Measurements from ENCODE around the gene CDH13.

Gene CDH13

GRCh38 chr16:82965808-82966207 lies 339.0 kb downstream of the CDH13 start:
- H3K4me2 ChIP-seq (ENCODE audit: low read length): no peak overlapping the region
- no peaks in the 10 kb centered on the region for H3K79me1 ChIP-seq (ENCODE audit: low read length)
- H4K12ac ChIP-seq (ENCODE audit: low read depth, low read length): no peak overlapping the region
- H2BK5ac ChIP-seq (ENCODE audit: low read depth, low read length, poor library complexity): no peak overlapping the region
- no peak overlapping the region for H4K8ac ChIP-seq (ENCODE audit: low read depth, low read length)
- no peak overlapping the region for H3K4ac ChIP-seq (ENCODE audit: low read depth, low read length)
- H2BK12ac ChIP-seq (ENCODE audit: low read length): no peak overlapping the region
- no peaks in the 10 kb centered on the region for H3K4me1 ChIP-seq (ENCODE audit: control insufficient read depth in 1 of 2, insufficient read depth in 2 of 2, low read length in 2 of 2)
- no peak overlapping the region for H3K14ac ChIP-seq (ENCODE audit: low read length)
- H2AFZ ChIP-seq (ENCODE audit: insufficient read depth, low read length, poor library complexity): no peak overlapping the region
- no peak for DNase-seq
- H3K4me3 ChIP-seq (ENCODE audit: low read depth, low read length): no peak overlapping the region
- WGBS (ENCODE audit: extremely low coverage, insufficient coverage, insufficient read length): no CpG with 5 or more reads among the region's 5 CpGs
- no peak overlapping the region for H2AK5ac ChIP-seq (ENCODE audit: low read length)
- H3K27me3 ChIP-seq (ENCODE audit: insufficient read depth, low read length): no peaks in the 10 kb centered on the region
- H3K27ac ChIP-seq (ENCODE audit: low read depth, low read length): no peak overlapping the region
- H3K36me3 ChIP-seq (ENCODE audit: control insufficient read depth in 1 of 2, insufficient read depth in 2 of 2, low read length in 2 of 2): no peaks in the 10 kb centered on the region
- no peak overlapping the region for H3K18ac ChIP-seq (ENCODE audit: low read length)
- H4K91ac ChIP-seq (ENCODE audit: low read depth, low read length): no peak overlapping the region
- no peaks in the 10 kb centered on the region for H3K9me3 ChIP-seq (ENCODE audit: insufficient read depth, low read depth, low read length)
- H2BK120ac ChIP-seq (ENCODE audit: insufficient read depth, low read length, poor library complexity): no peak overlapping the region
- no peak overlapping the region for H3K9ac ChIP-seq (ENCODE audit: low read length)
- no peaks in the 10 kb centered on the region for H3K79me2 ChIP-seq (ENCODE audit: control insufficient read depth, insufficient read depth, low read length, poor library complexity)
- no peak overlapping the region for H3K23ac ChIP-seq (ENCODE audit: low read length)

- no peak overlapping the region for H3K23ac ChIP-seq (ENCODE audit: low read length)
- no peak overlapping the region for H3K4me2 ChIP-seq (ENCODE audit: low read length)
- DNase-seq: no peak
- H3K18ac ChIP-seq (ENCODE audit: low read length): no peak overlapping the region
- no peak overlapping the region for H3K14ac ChIP-seq (ENCODE audit: low read length)
- no peaks in the 10 kb centered on the region for H3K79me1 ChIP-seq (ENCODE audit: low read length)
- no peaks in the 10 kb centered on the region for H3K36me3 ChIP-seq (ENCODE audit: control insufficient read depth in 1 of 2, insufficient read depth in 2 of 2, low read length in 2 of 2)
- no peaks in the 10 kb centered on the region for H3K4me1 ChIP-seq (ENCODE audit: control insufficient read depth in 1 of 2, insufficient read depth in 2 of 2, low read length in 2 of 2)
- H3K27ac ChIP-seq (ENCODE audit: low read depth, low read length): no peak overlapping the region
- no peak overlapping the region for H2AFZ ChIP-seq (ENCODE audit: insufficient read depth, low read length, poor library complexity)
- H3K27me3 ChIP-seq (ENCODE audit: insufficient read depth, low read length): no peaks in the 10 kb centered on the region
- no peak overlapping the region for H2BK12ac ChIP-seq (ENCODE audit: low read length)
- no peak overlapping the region for H2AK5ac ChIP-seq (ENCODE audit: low read length)
- no CpG with 5 or more reads among the region's 7 CpGs for WGBS (ENCODE audit: extremely low coverage, insufficient coverage, insufficient read length)
- H3K4ac ChIP-seq (ENCODE audit: low read depth, low read length): no peak overlapping the region
- no peak overlapping the region for H2BK5ac ChIP-seq (ENCODE audit: low read depth, low read length, poor library complexity)
- no peak overlapping the region for H4K12ac ChIP-seq (ENCODE audit: low read depth, low read length)
- no peak overlapping the region for H3K9ac ChIP-seq (ENCODE audit: low read length)
- no peak overlapping the region for H4K91ac ChIP-seq (ENCODE audit: low read depth, low read length)
- H3K4me3 ChIP-seq (ENCODE audit: low read depth, low read length): no peak overlapping the region
- no peak overlapping the region for H2BK120ac ChIP-seq (ENCODE audit: insufficient read depth, low read length, poor library complexity)
- no peaks in the 10 kb centered on the region for H3K79me2 ChIP-seq (ENCODE audit: control insufficient read depth, insufficient read depth, low read length, poor library complexity)
- H4K8ac ChIP-seq (ENCODE audit: low read depth, low read length): no peak overlapping the region
- H3K9me3 ChIP-seq (ENCODE audit: insufficient read depth, low read depth, low read length): no peaks in the 10 kb centered on the region
These were observed 340.7 kb downstream of the CDH13 start for GRCh38 chr16:82967424-82967823.

GRCh38 chr16:82971126-82971525 lies 344.4 kb downstream of the CDH13 start:
- Histone ChIP-seq H3K23ac (ENCODE audit: low read length) (no peak overlapping the region), H3K4me2 (ENCODE audit: low read length) (no peak overlapping the region), H3K18ac (ENCODE audit: low read length) (no peak overlapping the region), H2AFZ (ENCODE audit: insufficient read depth, low read length, poor library complexity) (no peak overlapping the region), H3K4me1 (ENCODE audit: control insufficient read depth in 1 of 2, insufficient read depth in 2 of 2, low read length in 2 of 2) (no peaks in the 10 kb centered on the region), H3K79me2 (ENCODE audit: control insufficient read depth, insufficient read depth, low read length, poor library complexity) (no peaks in the 10 kb centered on the region), H3K14ac (ENCODE audit: low read length) (no peak overlapping the region), H3K9ac (ENCODE audit: low read length) (no peak overlapping the region), H3K4me3 (ENCODE audit: low read depth, low read length) (no peak overlapping the region), H3K9me3 (ENCODE audit: insufficient read depth, low read depth, low read length) (peaks cover 2% of the 10 kb centered on the region), H4K8ac (ENCODE audit: low read depth, low read length) (no peak overlapping the region), H2AK5ac (ENCODE audit: low read length) (no peak overlapping the region), H4K91ac (ENCODE audit: low read depth, low read length) (no peak overlapping the region), H2BK5ac (ENCODE audit: low read depth, low read length, poor library complexity) (no peak overlapping the region), H3K36me3 (ENCODE audit: control insufficient read depth in 1 of 2, insufficient read depth in 2 of 2, low read length in 2 of 2) (no peaks in the 10 kb centered on the region), H2BK12ac (ENCODE audit: low read length) (no peak overlapping the region), H3K27ac (ENCODE audit: low read depth, low read length) (no peak overlapping the region), H3K4ac (ENCODE audit: low read depth, low read length) (no peak overlapping the region), H2BK120ac (ENCODE audit: insufficient read depth, low read length, poor library complexity) (no peak overlapping the region), H4K12ac (ENCODE audit: low read depth, low read length) (no peak overlapping the region), H3K79me1 (ENCODE audit: low read length) (no peaks in the 10 kb centered on the region), H3K27me3 (ENCODE audit: insufficient read depth, low read length) (no peaks in the 10 kb centered on the region)
- WGBS (ENCODE audit: extremely low coverage, insufficient coverage, insufficient read length): no CpG with 5 or more reads among the region's 5 CpGs
- no peak for DNase-seq

- Histone ChIP-seq H3K14ac (ENCODE audit: low read length) (no peak overlapping the region), H3K27me3 (ENCODE audit: insufficient read depth, low read length) (no peaks in the 10 kb centered on the region), H3K36me3 (ENCODE audit: control insufficient read depth in 1 of 2, insufficient read depth in 2 of 2, low read length in 2 of 2) (no peaks in the 10 kb centered on the region), H4K8ac (ENCODE audit: low read depth, low read length) (no peak overlapping the region), H3K79me2 (ENCODE audit: control insufficient read depth, insufficient read depth, low read length, poor library complexity) (no peaks in the 10 kb centered on the region), H3K23ac (ENCODE audit: low read length) (no peak overlapping the region), H2BK12ac (ENCODE audit: low read length) (no peak overlapping the region), H3K79me1 (ENCODE audit: low read length) (no peaks in the 10 kb centered on the region), H4K12ac (ENCODE audit: low read depth, low read length) (no peak overlapping the region), H3K9me3 (ENCODE audit: insufficient read depth, low read depth, low read length) (peaks cover 2% of the 10 kb centered on the region), H3K4ac (ENCODE audit: low read depth, low read length) (no peak overlapping the region), H3K4me2 (ENCODE audit: low read length) (no peak overlapping the region), H3K18ac (ENCODE audit: low read length) (no peak overlapping the region), H2AK5ac (ENCODE audit: low read length) (no peak overlapping the region), H3K4me1 (ENCODE audit: control insufficient read depth in 1 of 2, insufficient read depth in 2 of 2, low read length in 2 of 2) (no peaks in the 10 kb centered on the region), H3K27ac (ENCODE audit: low read depth, low read length) (no peak overlapping the region), H3K4me3 (ENCODE audit: low read depth, low read length) (no peak overlapping the region), H2BK5ac (ENCODE audit: low read depth, low read length, poor library complexity) (no peak overlapping the region), H3K9ac (ENCODE audit: low read length) (no peak overlapping the region), H4K91ac (ENCODE audit: low read depth, low read length) (no peak overlapping the region), H2AFZ (ENCODE audit: insufficient read depth, low read length, poor library complexity) (no peak overlapping the region), H2BK120ac (ENCODE audit: insufficient read depth, low read length, poor library complexity) (no peak overlapping the region)
- no CpG with 5 or more reads among the region's 4 CpGs for WGBS (ENCODE audit: extremely low coverage, insufficient coverage, insufficient read length)
- no peak for DNase-seq
These were observed 345.7 kb downstream of the CDH13 start for GRCh38 chr16:82972331-82972919.

Measured in trophoblast cell (in vitro differentiated cells and primary cell).